Panc1 (cell line): ENCODE results near the gene BACE2. TPM values are rescaled to one million over a fixed set of nuclear protein-coding genes. Genes with fewer than 3 reads are reported as not detected.

ENCODE experiments used
- ATAC-seq: fragments of 200-7000 bp; cut with Tn5 transposase; 2 replicates; pipeline ENCODE4 v1.9.1; 2020; ENCODE audit warnings: mild to moderate bottlenecking, moderate library complexity
- BruUV-seq: library from RNA; stranded (reverse); fragments of 400-500 nt; replicated peaks from 2 replicates; lab custom pipeline; 2021; lab: Mats Ljungman, UMichigan
- CTCF ChIA-PET: fragments of 300-600 bp; sonication (Branson Sonifier 250); formaldehyde crosslinking; loops from one replicate; lab custom pipeline; 2022; ENCODE audit warnings: antibody characterized with exemption; lab: Charles Lee
- POLR2A ChIA-PET: fragments of 300-600 bp; sonication (Branson Sonifier 250); formaldehyde crosslinking; loops from one replicate; lab custom pipeline; 2022; ENCODE audit warnings: antibody characterized with exemption; lab: Charles Lee
- DNase-seq: peaks from one replicate; pipeline ENCODE4 v3.0.0-alpha.2; 2010; ENCODE audit warnings: low read depth, low spot score
- H3K27ac ChIP-seq: 2 replicates; pipeline ENCODE4 v1.5.1; 2011; ENCODE audit warnings: mild to moderate bottlenecking, low read length, inconsistent platforms
- H3K27me3 ChIP-seq: fragments of 200-500 bp; sonication (Bioruptor generic); 2 replicates; pipeline ENCODE4 v1.6.0; 2014; ENCODE audit warnings: low read length, inconsistent platforms; ENCODE audit not compliant: control insufficient read depth, insufficient read depth
- H3K36me3 ChIP-seq: fragments of 200-500 bp; sonication (Bioruptor generic); 2 replicates; pipeline ENCODE4 v1.5.1; 2014; ENCODE audit warnings: inconsistent platforms, mild to moderate bottlenecking, low read length, moderate library complexity; ENCODE audit not compliant: control insufficient read depth, insufficient read depth
- H3K4me1 ChIP-seq: 2 replicates; pipeline ENCODE4 v1.5.1; 2011; ENCODE audit warnings: inconsistent platforms, mild to moderate bottlenecking, low read length, moderate library complexity; ENCODE audit not compliant: control insufficient read depth, insufficient read depth
- H3K4me3 ChIP-seq, 2 experiments: 2 replicates each; pipeline ENCODE4 v1.5.1; 2011 to 2012; ENCODE audit warnings: low read depth in 2 of 2, low read length in 2 of 2, mild to moderate bottlenecking in 2 of 2, inconsistent platforms in 1 of 2, moderate library complexity in 1 of 2
- H3K9me3 ChIP-seq: fragments of 200-500 bp; sonication (Bioruptor generic); 2 replicates; pipeline ENCODE4 v1.5.1; 2014; ENCODE audit warnings: low read depth, mild to moderate bottlenecking, inconsistent platforms, low read length, moderate library complexity; ENCODE audit not compliant: control insufficient read depth, insufficient read depth
- POLR2AphosphoS5 ChIP-seq: IDR thresholded peaks from 2 replicates; pipeline ENCODE4 v1.6.1; 2012; ENCODE audit warnings: mild to moderate bottlenecking, low read depth, low read length, moderate library complexity
- SIN3A ChIP-seq: IDR thresholded peaks from 2 replicates; pipeline ENCODE4 v1.6.1; 2012; ENCODE audit warnings: low read depth, mild to moderate bottlenecking, low read length, moderate library complexity, borderline replicate concordance; ENCODE audit not compliant: insufficient read depth
- TCF7L2 ChIP-seq: IDR thresholded peaks from 2 replicates; pipeline ENCODE4 v1.6.1; 2011; ENCODE audit warnings: mild to moderate bottlenecking, low read depth, low read length, inconsistent platforms
- in situ Hi-C: cut with HindIII; loops from 2 replicates; pipeline ENCODE4 v1.10.0; 2016; ENCODE audit warnings: low sequenced_read_pairs, low pct_unique_long_range_greater_than_20kb
- intact Hi-C: fragments of 100-400 bp; cut with micrococcal nuclease; formaldehyde crosslinking; loops from one replicate; pipeline ENCODE4 v1.10.0; 2022; ENCODE audit not compliant: unreplicated experiment
- total RNA-seq: library from RNA; stranded (reverse); gene quantifications from one replicate; pipeline ENCODE4 v1.2.1, GENCODE V29; 2021; ENCODE audit not compliant: unreplicated experiment
- TF ChIP-seq, protein P1 (sequence below), 2 experiments: IDR thresholded peaks; 2 replicates each; pipeline ENCODE4 v1.6.1; 2011 to 2012; ENCODE audit warnings: low read depth in 2 of 2, control low read depth in 1 of 2, low read length in 1 of 2, mild to moderate bottlenecking in 1 of 2, moderate library complexity in 1 of 2; ENCODE audit not compliant: insufficient read depth in 1 of 2
- TF ChIP-seq, protein P2 (sequence below): fragments of 450-650 bp; IDR thresholded peaks from 2 replicates; pipeline ENCODE4 v1.5.1; 2017; ENCODE audit warnings: mild to moderate bottlenecking

Gene BACE2
- total RNA-seq, 1 experiment from 2014 or later: 16.3 TPM

DNA sequence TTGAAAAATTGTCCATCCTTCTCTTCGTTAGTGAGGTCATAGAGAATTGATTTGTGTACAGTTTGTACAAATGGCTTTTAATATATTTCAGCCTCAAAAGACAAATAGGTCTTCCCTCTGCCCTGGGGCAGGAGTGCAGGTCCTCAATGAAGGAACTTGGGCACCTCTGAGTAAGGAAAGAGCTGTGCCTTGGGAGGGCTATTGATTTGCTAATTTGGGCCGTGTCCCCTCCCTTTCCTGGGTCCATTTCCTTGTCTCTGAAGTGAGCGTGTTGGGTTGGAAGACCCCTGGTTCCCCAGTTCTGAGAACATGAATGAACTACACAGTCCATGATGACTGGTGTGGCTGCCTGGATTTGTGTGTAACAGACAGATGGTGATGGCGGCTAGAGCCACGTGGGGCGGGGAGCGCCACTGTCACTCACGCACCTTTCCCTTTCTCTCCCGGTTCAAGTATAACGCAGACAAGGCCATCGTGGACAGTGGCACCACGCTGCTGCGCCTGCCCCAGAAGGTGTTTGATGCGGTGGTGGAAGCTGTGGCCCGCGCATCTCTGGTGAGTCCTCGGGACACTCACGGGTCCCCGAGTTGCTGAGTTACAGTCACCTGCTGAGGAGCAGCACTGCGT, 77.7 kb downstream of the BACE2 start:
- no peak overlapping the region for H3K4me3 ChIP-seq
- no peaks in the 10 kb centered on the region for H3K4me1 ChIP-seq
- ATAC-seq: no peak
- TF ChIP-seq SIN3A (no peak), POLR2AphosphoS5 (no peak), TCF7L2 (no peak)
- TF ChIP-seq, protein P1, sequence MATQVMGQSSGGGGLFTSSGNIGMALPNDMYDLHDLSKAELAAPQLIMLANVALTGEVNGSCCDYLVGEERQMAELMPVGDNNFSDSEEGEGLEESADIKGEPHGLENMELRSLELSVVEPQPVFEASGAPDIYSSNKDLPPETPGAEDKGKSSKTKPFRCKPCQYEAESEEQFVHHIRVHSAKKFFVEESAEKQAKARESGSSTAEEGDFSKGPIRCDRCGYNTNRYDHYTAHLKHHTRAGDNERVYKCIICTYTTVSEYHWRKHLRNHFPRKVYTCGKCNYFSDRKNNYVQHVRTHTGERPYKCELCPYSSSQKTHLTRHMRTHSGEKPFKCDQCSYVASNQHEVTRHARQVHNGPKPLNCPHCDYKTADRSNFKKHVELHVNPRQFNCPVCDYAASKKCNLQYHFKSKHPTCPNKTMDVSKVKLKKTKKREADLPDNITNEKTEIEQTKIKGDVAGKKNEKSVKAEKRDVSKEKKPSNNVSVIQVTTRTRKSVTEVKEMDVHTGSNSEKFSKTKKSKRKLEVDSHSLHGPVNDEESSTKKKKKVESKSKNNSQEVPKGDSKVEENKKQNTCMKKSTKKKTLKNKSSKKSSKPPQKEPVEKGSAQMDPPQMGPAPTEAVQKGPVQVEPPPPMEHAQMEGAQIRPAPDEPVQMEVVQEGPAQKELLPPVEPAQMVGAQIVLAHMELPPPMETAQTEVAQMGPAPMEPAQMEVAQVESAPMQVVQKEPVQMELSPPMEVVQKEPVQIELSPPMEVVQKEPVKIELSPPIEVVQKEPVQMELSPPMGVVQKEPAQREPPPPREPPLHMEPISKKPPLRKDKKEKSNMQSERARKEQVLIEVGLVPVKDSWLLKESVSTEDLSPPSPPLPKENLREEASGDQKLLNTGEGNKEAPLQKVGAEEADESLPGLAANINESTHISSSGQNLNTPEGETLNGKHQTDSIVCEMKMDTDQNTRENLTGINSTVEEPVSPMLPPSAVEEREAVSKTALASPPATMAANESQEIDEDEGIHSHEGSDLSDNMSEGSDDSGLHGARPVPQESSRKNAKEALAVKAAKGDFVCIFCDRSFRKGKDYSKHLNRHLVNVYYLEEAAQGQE (IDR thresholded peaks at IDR 0.05; ENCODE audit: insufficient read depth in 1 of 2, low read depth in 2 of 2, low read length in 1 of 2): no peak
- TF ChIP-seq, protein P2, sequence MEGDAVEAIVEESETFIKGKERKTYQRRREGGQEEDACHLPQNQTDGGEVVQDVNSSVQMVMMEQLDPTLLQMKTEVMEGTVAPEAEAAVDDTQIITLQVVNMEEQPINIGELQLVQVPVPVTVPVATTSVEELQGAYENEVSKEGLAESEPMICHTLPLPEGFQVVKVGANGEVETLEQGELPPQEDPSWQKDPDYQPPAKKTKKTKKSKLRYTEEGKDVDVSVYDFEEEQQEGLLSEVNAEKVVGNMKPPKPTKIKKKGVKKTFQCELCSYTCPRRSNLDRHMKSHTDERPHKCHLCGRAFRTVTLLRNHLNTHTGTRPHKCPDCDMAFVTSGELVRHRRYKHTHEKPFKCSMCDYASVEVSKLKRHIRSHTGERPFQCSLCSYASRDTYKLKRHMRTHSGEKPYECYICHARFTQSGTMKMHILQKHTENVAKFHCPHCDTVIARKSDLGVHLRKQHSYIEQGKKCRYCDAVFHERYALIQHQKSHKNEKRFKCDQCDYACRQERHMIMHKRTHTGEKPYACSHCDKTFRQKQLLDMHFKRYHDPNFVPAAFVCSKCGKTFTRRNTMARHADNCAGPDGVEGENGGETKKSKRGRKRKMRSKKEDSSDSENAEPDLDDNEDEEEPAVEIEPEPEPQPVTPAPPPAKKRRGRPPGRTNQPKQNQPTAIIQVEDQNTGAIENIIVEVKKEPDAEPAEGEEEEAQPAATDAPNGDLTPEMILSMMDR: no peak
- H3K9me3 ChIP-seq: no peaks in the 10 kb centered on the region
- intact Hi-C loops (no loop called here), in situ Hi-C loops (no loop called here)
- H3K27ac ChIP-seq: no peak overlapping the region
- CTCF ChIA-PET: no interaction called here
- no peak for DNase-seq
- H3K27me3 ChIP-seq: no peaks in the 10 kb centered on the region
- no peaks in the 10 kb centered on the region for H3K36me3 ChIP-seq
- POLR2A ChIA-PET: no interaction called here
- BruUV-seq: no TSS peak

DNA sequence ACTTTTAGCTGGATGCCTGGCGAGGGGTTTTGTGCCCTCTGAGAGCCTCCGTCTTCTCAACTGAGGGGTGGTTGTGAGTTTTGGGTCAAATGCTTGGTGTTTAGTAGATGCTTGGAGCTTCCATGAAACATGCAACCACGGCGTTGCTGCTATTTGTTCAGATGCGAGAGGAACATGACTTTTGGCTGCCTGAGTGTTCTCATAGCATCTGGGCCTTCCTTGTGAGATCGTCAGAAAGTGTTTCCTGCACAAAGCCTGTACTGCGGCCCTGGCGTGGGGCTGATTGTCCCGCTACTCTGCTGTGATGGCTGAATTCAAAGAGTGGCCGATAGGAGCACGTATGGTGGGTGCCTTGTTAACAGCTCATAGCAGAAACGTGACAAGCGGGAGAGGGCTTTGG, 78.8 kb downstream of the BACE2 start:
- Histone ChIP-seq H3K27ac (no peak overlapping the region), H3K4me1 (no peaks in the 10 kb centered on the region), H3K27me3 (no peaks in the 10 kb centered on the region), H3K9me3 (no peaks in the 10 kb centered on the region), H3K4me3 (no peak overlapping the region), H3K36me3 (no peaks in the 10 kb centered on the region)
- ChIA-PET CTCF (no interaction called here), POLR2A (no interaction called here)
- no TSS peak for BruUV-seq
- DNase-seq (no peak), ATAC-seq (no peak)
- in situ Hi-C loops (no loop called here), intact Hi-C loops (no loop called here)
- TF ChIP-seq POLR2AphosphoS5 (no peak), SIN3A (no peak), TCF7L2 (no peak)
- TF ChIP-seq, protein P2: no peak
- TF ChIP-seq, protein P1 (IDR thresholded peaks at IDR 0.05; ENCODE audit: insufficient read depth in 1 of 2, low read depth in 2 of 2, low read length in 1 of 2): no peak
